K562 (cell line): ENCODE measurements around the gene EFHC1. TPM values are rescaled to one million over a fixed set of nuclear protein-coding genes. Genes with fewer than 3 reads are reported as not detected.
A peak's percentile ranks its signal among the peaks of the same experiment; 100 is the strongest.

Source experiments
- CBX5 ChIP-seq: IDR thresholded peaks from 2 replicates; pipeline ENCODE4 v1.6.1; 2014; ENCODE audit warnings: low read depth, borderline replicate concordance
- HDGF ChIP-seq: fragments of 450-650 bp; IDR thresholded peaks from 2 replicates; pipeline ENCODE4 v1.6.1; 2016
- HMGN3 ChIP-seq: IDR thresholded peaks from 2 replicates; pipeline ENCODE4 v1.6.1; 2011; ENCODE audit warnings: borderline replicate concordance, low read depth, mild to moderate bottlenecking, mixed read lengths, low read length; ENCODE audit not compliant: insufficient read length; ENCODE audit errors: extremely low read depth
- KLF1 ChIP-seq: fragments of 450-650 bp; IDR thresholded peaks from 2 replicates; pipeline ENCODE4 v1.6.1; 2016; ENCODE audit warnings: missing genetic modification characterization, missing compliant biosample characterization
- MAFG ChIP-seq: fragments of 450-650 bp; conservative IDR thresholded peaks from 2 replicates; pipeline ENCODE4 v1.6.1; 2016; ENCODE audit warnings: missing genetic modification characterization, missing compliant biosample characterization
- NFRKB ChIP-seq: fragments of 450-650 bp; IDR thresholded peaks from 2 replicates; pipeline ENCODE4 v1.6.1; 2016; ENCODE audit warnings: low read depth
- PBX2 ChIP-seq, 2 experiments: IDR thresholded peaks in 1 of 2; conservative IDR thresholded peaks in 1 of 2; 2 replicates each; pipeline ENCODE4 v1.6.1; 2016; ENCODE audit warnings: low read depth in 2 of 2, mild to moderate bottlenecking in 1 of 2, missing compliant biosample characterization in 1 of 2, missing genetic modification characterization in 1 of 2, moderate library complexity in 1 of 2
- SAP30 ChIP-seq: fragments of 200-600 bp; sonication (generic); IDR thresholded peaks from 2 replicates; pipeline ENCODE4 v1.6.1; 2012; ENCODE audit warnings: borderline replicate concordance, low read depth, mild to moderate bottlenecking, moderate library complexity, low read length, control low read depth, inconsistent platforms; ENCODE audit not compliant: insufficient read depth, poor library complexity, severe bottlenecking
- SMARCA4 ChIP-seq: fragments of 450-650 bp; IDR thresholded peaks from 2 replicates; pipeline ENCODE4 v1.6.1; 2016
- USF2 ChIP-seq: sonication (generic); formaldehyde crosslinking; IDR thresholded peaks from 2 replicates; pipeline ENCODE4 v1.5.0; 2020; ENCODE audit warnings: missing genetic modification reagents
- YY1 ChIP-seq, 3 experiments: IDR thresholded peaks; 2 replicates each; pipeline ENCODE4 v1.6.1; 2011; ENCODE audit warnings: low read length in 2 of 3, mild to moderate bottlenecking in 2 of 3, moderate library complexity in 2 of 3, borderline replicate concordance in 1 of 3, control low read depth in 1 of 3, low read depth in 1 of 3; ENCODE audit not compliant: insufficient read depth in 3 of 3, insufficient replicate concordance in 2 of 3, control insufficient read depth in 1 of 3, insufficient read length in 1 of 3; ENCODE audit errors: extremely low read depth in 1 of 3
- ZNF263 ChIP-seq: sonication (generic); formaldehyde crosslinking; IDR thresholded peaks from 2 replicates; pipeline ENCODE4 v1.8.0; 2022; ENCODE audit warnings: mild to moderate bottlenecking, missing genetic modification reagents, borderline replicate concordance
- polyA plus RNA-seq, 8 experiments: library from polyadenylated mRNA; depleted of rRNA in 4 of 8; stranded (reverse) in 5 of 8; unstranded in 3 of 8; fragments of >200 nt; fragmentation: Nextera tagmentation in 2 of 8; fragmentation: Illumina TruSeq in 1 of 8; extraction: Ambion mirVana in 2 of 8; extraction: Trizol in 1 of 8; gene quantifications; 2 replicates each; pipeline versions ENCODE4 v1.2.1 to v1.2.3, GENCODE V29; 2011 to 2014; ENCODE audit warnings: inconsistent platforms in 1 of 8, missing spikeins in 1 of 8
- total RNA-seq, 7 experiments: library from RNA; depleted of rRNA in 6 of 7; stranded (reverse); fragments of >200 nt in 6 of 7; fragmentation: Illumina TruSeq in 2 of 7; extraction: Trizol in 2 of 7; gene quantifications; 2 replicates each; pipeline versions ENCODE4 v1.2.1 to v1.2.3, GENCODE V29; 2011 to 2021; ENCODE audit warnings: low replicate concordance in 1 of 7
- TF ChIP-seq, protein P1 (sequence below): fragments of 200-800 bp; sonication (Bioruptor generic); IDR thresholded peaks from 2 replicates; pipeline ENCODE4 v1.6.1; 2016; ENCODE audit warnings: missing genetic modification characterization, missing compliant biosample characterization
- TF ChIP-seq, protein P2 (sequence below): sonication (generic); formaldehyde crosslinking; IDR thresholded peaks from 2 replicates; pipeline ENCODE4 v1.8.0; 2022; ENCODE audit warnings: mild to moderate bottlenecking, missing genetic modification reagents

Gene EFHC1
- total and polyA plus RNA-seq, 9 of the 15 experiments (the other 6 are each of a cell fraction or from before 2014, with no cell fraction given), result 9.5 to 31.0 (median 14.9) TPM

- TF ChIP-seq PBX2 (CRISPR knock-in tag; IDR thresholded peaks at IDR 0.05; ENCODE audit: low read depth) (no peak), PBX2 (tag; conservative IDR thresholded peaks at IDR 0.05; ENCODE audit: low read depth) (no peak), NFRKB (peak; percentile 31; the same call in 1 of the 2 replicates), HMGN3 (peak; percentile 96), MAFG (tag) (no peak), HDGF (no peak), YY1 (IDR thresholded peaks at IDR 0.05; ENCODE audit: borderline replicate concordance in 1 of 3, control insufficient read depth in 1 of 3, extremely low read depth in 1 of 3, insufficient read depth in 3 of 3, insufficient read length in 1 of 3, insufficient replicate concordance in 2 of 3, low read depth in 1 of 3, low read length in 2 of 3) (peak in 1 of 3 experiments; percentile 53), KLF1 (tag) (peak; percentile 52; the same call in 1 of the 2 replicates), ZNF263 (CRISPR knock-in tag) (no peak), CBX5 (no peak), SMARCA4 (peak; percentile 88), SAP30 (no peak), USF2 (CRISPR knock-in tag) (no peak)
- TF ChIP-seq, protein P1, sequence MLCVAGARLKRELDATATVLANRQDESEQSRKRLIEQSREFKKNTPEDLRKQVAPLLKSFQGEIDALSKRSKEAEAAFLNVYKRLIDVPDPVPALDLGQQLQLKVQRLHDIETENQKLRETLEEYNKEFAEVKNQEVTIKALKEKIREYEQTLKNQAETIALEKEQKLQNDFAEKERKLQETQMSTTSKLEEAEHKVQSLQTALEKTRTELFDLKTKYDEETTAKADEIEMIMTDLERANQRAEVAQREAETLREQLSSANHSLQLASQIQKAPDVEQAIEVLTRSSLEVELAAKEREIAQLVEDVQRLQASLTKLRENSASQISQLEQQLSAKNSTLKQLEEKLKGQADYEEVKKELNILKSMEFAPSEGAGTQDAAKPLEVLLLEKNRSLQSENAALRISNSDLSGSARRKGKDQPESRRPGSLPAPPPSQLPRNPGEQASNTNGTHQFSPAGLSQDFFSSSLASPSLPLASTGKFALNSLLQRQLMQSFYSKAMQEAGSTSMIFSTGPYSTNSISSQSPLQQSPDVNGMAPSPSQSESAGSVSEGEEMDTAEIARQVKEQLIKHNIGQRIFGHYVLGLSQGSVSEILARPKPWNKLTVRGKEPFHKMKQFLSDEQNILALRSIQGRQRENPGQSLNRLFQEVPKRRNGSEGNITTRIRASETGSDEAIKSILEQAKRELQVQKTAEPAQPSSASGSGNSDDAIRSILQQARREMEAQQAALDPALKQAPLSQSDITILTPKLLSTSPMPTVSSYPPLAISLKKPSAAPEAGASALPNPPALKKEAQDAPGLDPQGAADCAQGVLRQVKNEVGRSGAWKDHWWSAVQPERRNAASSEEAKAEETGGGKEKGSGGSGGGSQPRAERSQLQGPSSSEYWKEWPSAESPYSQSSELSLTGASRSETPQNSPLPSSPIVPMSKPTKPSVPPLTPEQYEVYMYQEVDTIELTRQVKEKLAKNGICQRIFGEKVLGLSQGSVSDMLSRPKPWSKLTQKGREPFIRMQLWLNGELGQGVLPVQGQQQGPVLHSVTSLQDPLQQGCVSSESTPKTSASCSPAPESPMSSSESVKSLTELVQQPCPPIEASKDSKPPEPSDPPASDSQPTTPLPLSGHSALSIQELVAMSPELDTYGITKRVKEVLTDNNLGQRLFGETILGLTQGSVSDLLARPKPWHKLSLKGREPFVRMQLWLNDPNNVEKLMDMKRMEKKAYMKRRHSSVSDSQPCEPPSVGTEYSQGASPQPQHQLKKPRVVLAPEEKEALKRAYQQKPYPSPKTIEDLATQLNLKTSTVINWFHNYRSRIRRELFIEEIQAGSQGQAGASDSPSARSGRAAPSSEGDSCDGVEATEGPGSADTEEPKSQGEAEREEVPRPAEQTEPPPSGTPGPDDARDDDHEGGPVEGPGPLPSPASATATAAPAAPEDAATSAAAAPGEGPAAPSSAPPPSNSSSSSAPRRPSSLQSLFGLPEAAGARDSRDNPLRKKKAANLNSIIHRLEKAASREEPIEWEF, result 0 out of 2 replicates have a peak, but pooled peaks have one; percentile 72
- TF ChIP-seq, protein P2, sequence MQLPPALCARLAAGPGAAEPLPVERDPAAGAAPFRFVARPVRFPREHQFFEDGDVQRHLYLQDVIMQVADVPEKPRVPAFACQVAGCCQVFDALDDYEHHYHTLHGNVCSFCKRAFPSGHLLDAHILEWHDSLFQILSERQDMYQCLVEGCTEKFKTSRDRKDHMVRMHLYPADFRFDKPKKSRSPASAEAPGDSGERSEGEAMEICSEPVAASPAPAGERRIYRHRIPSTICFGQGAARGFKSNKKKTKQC (CRISPR knock-in tag), result no peak
Measured at GRCh38 chr6:52503851-52504781, 84.0 kb downstream of the EFHC1 start (continued).
